Spleen (tissue), 11 donors: ENCODE measurements around the gene EXOC4. TPM values are rescaled to one million over a fixed set of nuclear protein-coding genes. Genes with fewer than 3 reads are reported as not detected.

Experiments used
- DNase-seq: peaks from one replicate; pipeline ENCODE4 v3.0.0-alpha.2; 2020
- H3K27ac ChIP-seq, 8 donors: fragments of 200-600 bp; sonication (generic) in 7 of 8; 1 replicate in 4 of 8; 2 replicates in 4 of 8; pipeline versions ENCODE4 v1.5.0 to v1.8.0; 2016 to 2021; ENCODE audit warnings: inconsistent platforms in 4 of 8, mild to moderate bottlenecking in 4 of 8, moderate library complexity in 1 of 8
- H3K27me3 ChIP-seq, 7 donors: fragments of 200-600 bp; sonication (generic) in 6 of 7; replicated peaks in 1 of 7; 1 replicate in 4 of 7; 2 replicates in 3 of 7; pipeline versions ENCODE4 v1.5.0 to v1.8.0; 2016 to 2021; ENCODE audit warnings: inconsistent platforms in 3 of 7, mild to moderate bottlenecking in 1 of 7
- H3K36me3 ChIP-seq, 6 donors: fragments of 200-600 bp; sonication (generic) in 5 of 6; 1 replicate in 4 of 6; 2 replicates in 2 of 6; pipeline versions ENCODE4 v1.5.0 to v1.8.0; 2016 to 2021; ENCODE audit warnings: inconsistent platforms in 2 of 6
- H3K4me1 ChIP-seq, 6 donors: fragments of 200-600 bp; sonication (generic) in 5 of 6; 1 replicate in 3 of 6; 2 replicates in 3 of 6; pipeline versions ENCODE4 v1.5.0 to v1.8.0; 2016 to 2021; ENCODE audit warnings: inconsistent platforms in 3 of 6
- H3K4me3 ChIP-seq, 8 donors: fragments of 200-600 bp; sonication (generic) in 7 of 8; 1 replicate in 4 of 8; 2 replicates in 4 of 8; pipeline versions ENCODE4 v1.5.0 to v1.8.0; 2016 to 2021; ENCODE audit warnings: inconsistent platforms in 4 of 8, mild to moderate bottlenecking in 4 of 8, moderate library complexity in 2 of 8
- H3K9me3 ChIP-seq, 8 donors: fragments of 200-600 bp; sonication (generic) in 7 of 8; 1 replicate in 4 of 8; 2 replicates in 4 of 8; pipeline versions ENCODE4 v1.5.0 to v1.8.0; 2016 to 2021; ENCODE audit warnings: inconsistent platforms in 4 of 8
- CTCF ChIP-seq, 11 experiments: fragments of 200-600 bp in 7 of 11; fragments of 450-650 bp in 4 of 11; sonication (generic) in 4 of 11; IDR thresholded peaks in 8 of 11; conservative IDR thresholded peaks in 3 of 11; 1 replicate in 7 of 11; 2 replicates in 4 of 11; pipeline versions ENCODE4 v1.4.0 to v1.8.0; 2016 to 2021; ENCODE audit warnings: antibody characterized with exemption in 11 of 11, inconsistent platforms in 4 of 11, mild to moderate bottlenecking in 1 of 11
- POLR2A ChIP-seq, 3 donors: fragments of 450-650 bp; IDR thresholded peaks; one replicate each; pipeline ENCODE4 v1.5.1; 2017; ENCODE audit warnings: antibody characterized with exemption in 3 of 3, mild to moderate bottlenecking in 1 of 3
- POLR2AphosphoS5 ChIP-seq, 3 donors: sonication (generic); formaldehyde crosslinking; IDR thresholded peaks; one replicate each; pipeline ENCODE4 v1.5.1; 2017; ENCODE audit warnings: antibody characterized with exemption in 3 of 3
- WGBS, 5 donors: extraction: QIAGEN DNeasy Blood & Tissue Kit in 3 of 5; methylation state at CpG; one replicate each; pipeline versions ENCODE4 v1.1.5 to v1.1.7; 2013 to 2018; 5-methylcytosine and 5-hydroxymethylcytosine counted together
- intact Hi-C: fragments of 100-400 bp; cut with DNase I; formaldehyde crosslinking; loops from one replicate; pipeline ENCODE4 v1.15.0; 2023; ENCODE audit warnings: low total_unique reads
- polyA plus RNA-seq, 3 donors: library from polyadenylated mRNA; stranded (reverse); fragments of 200-250 nt; gene quantifications; one replicate each; pipeline ENCODE4 v1.2.1, GENCODE V29; 2013
- total RNA-seq, 7 donors: library from RNA; depleted of rRNA in 3 of 7; stranded (reverse); fragments of >200 nt in 3 of 7; fragmentation: NEBNext Ultra II Directional in 4 of 7; extraction: Animal tissue kit (Norgen Biotek cat#: 25700) in 4 of 7; gene quantifications; one replicate each; pipeline versions ENCODE4 v1.1.0 to v1.2.1, GENCODE V29; 2016 to 2021
- donor health status: healthy with polysubstance abuse.
- donor health status: DM: no; HTN: no; CAD: no; lungs with moderate emphysema.
- donor health status: DM: no; HTN: no; CAD: no.
- donor health status: Bipolar disorder and iron deficiency.
- donor health status: healthy.
- donor health status: DM: no; HTN: no; CAD: no.
- donor health status: DM: yes; HTN: yes; CAD: no.

Gene EXOC4
- total and polyA plus RNA-seq, 10 donors, result 14.1 to 138 (median 102) TPM

GRCh38 chr7:133265821-133266220 lies 12.9 kb downstream of the EXOC4 start:
- Histone ChIP-seq H3K4me3 (no peak overlapping the region), H3K36me3 (no peaks in the 10 kb centered on the region), H3K4me1 (peaks cover 0 to 27% (median 0%) of the 10 kb centered on the region in 6 donors), H3K27ac (no peak overlapping the region), H3K27me3 (no peaks in the 10 kb centered on the region), H3K9me3 (no peaks in the 10 kb centered on the region)
- intact Hi-C loops, result no loop called here
- TF ChIP-seq CTCF (IDR thresholded peaks at IDR 0.05 in 8 of 11, conservative IDR thresholded peaks at IDR 0.05 in 3 of 11) (no peak), POLR2A (IDR thresholded peaks at IDR 0.05) (no peak), POLR2AphosphoS5 (IDR thresholded peaks at IDR 0.05) (no peak)
- DNase-seq, result no peak

- H3K4me1 ChIP-seq, result peaks cover 0 to 20% (median 0%) of the 10 kb centered on the region in 6 donors
- peaks cover 0 to 8% (median 0%) of the 10 kb centered on the region in 6 donors for H3K36me3 ChIP-seq
- WGBS, 5 donors, result 61 to 88% (median 77%) methylated on average over 2 of the region's 2 CpGs
- H3K4me3 ChIP-seq, result no peak overlapping the region
- DNase-seq, result no peak
- TF ChIP-seq POLR2AphosphoS5 (IDR thresholded peaks at IDR 0.05), result no peak
- TF ChIP-seq CTCF (IDR thresholded peaks at IDR 0.05 in 8 of 11, conservative IDR thresholded peaks at IDR 0.05 in 3 of 11), result no peak
- TF ChIP-seq POLR2A (IDR thresholded peaks at IDR 0.05), result no peak
- no peaks in the 10 kb centered on the region for H3K27me3 ChIP-seq
- no peaks in the 10 kb centered on the region for H3K9me3 ChIP-seq
- H3K27ac ChIP-seq, result no peak overlapping the region
- intact Hi-C loops, result no loop called here
Observed at GRCh38 chr7:133268355-133268754, 15.5 kb downstream of the EXOC4 start.

- Histone ChIP-seq H3K36me3 (peaks cover 0 to 38% (median 22%) of the 10 kb centered on the region in 6 donors), H3K27ac (no peak overlapping the region), H3K9me3 (no peaks in the 10 kb centered on the region), H3K4me3 (no peak overlapping the region), H3K4me1 (peaks cover 0 to 19% (median 0%) of the 10 kb centered on the region in 6 donors), H3K27me3 (no peaks in the 10 kb centered on the region)
- no peak for TF ChIP-seq CTCF (IDR thresholded peaks at IDR 0.05 in 8 of 11, conservative IDR thresholded peaks at IDR 0.05 in 3 of 11)
- TF ChIP-seq POLR2A (IDR thresholded peaks at IDR 0.05), result no peak
- no peak for TF ChIP-seq POLR2AphosphoS5 (IDR thresholded peaks at IDR 0.05)
- intact Hi-C loops, result no loop called here
- WGBS, 5 donors, result 94 to 96% (median 95%) methylated on average over 2 of the region's 2 CpGs
- DNase-seq, result no peak
Observed at GRCh38 chr7:133272336-133272735, 19.5 kb downstream of the EXOC4 start.

GRCh38 chr7:133273227-133273626 lies 20.3 kb downstream of the EXOC4 start:
- 85 to 94% (median 87%) methylated on average over 3 of the region's 3 CpGs for WGBS, 5 donors
- Histone ChIP-seq H3K27me3 (no peaks in the 10 kb centered on the region), H3K27ac (no peak overlapping the region), H3K4me3 (no peak overlapping the region), H3K36me3 (peaks cover 0 to 47% (median 24%) of the 10 kb centered on the region in 6 donors), H3K4me1 (peaks cover 0 to 10% (median 0%) of the 10 kb centered on the region in 6 donors), H3K9me3 (no peaks in the 10 kb centered on the region)
- TF ChIP-seq POLR2A (IDR thresholded peaks at IDR 0.05), result no peak
- TF ChIP-seq POLR2AphosphoS5 (IDR thresholded peaks at IDR 0.05), result no peak
- TF ChIP-seq CTCF (IDR thresholded peaks at IDR 0.05 in 8 of 11, conservative IDR thresholded peaks at IDR 0.05 in 3 of 11), result no peak
- no peak for DNase-seq
- intact Hi-C loops, result no loop called here
